Myocyte (in vitro differentiated cells): ENCODE measurements around the gene CST3. TPM values are rescaled to one million over a fixed set of nuclear protein-coding genes. Genes with fewer than 3 reads are reported as not detected.

ENCODE experiments used
- total RNA-seq: library from RNA; depleted of rRNA; stranded (reverse); fragments of >200 nt; gene quantifications from 2 replicates; pipeline ENCODE4 v1.2.3, GENCODE V29; 2014

CST3 gene
- total RNA-seq, 1 donor from 2014 or later, result 534 TPM

Other genes starting within 250 kb of the CST3 start
- gene NAPB, start 216.5 kb downstream of the CST3 start, total RNA-seq, result 12.8 and 14.2 TPM in 2 replicates
- not detected in 2 replicates for gene CSTL1, start 198.3 kb downstream of the CST3 start, total RNA-seq
- gene CST11, start 185.1 kb downstream of the CST3 start, total RNA-seq, result not detected in 2 replicates
- not detected in 2 replicates for gene CST8, start 146.8 kb downstream of the CST3 start, total RNA-seq
- gene CST9L, start 69.5 kb downstream of the CST3 start, total RNA-seq, result not detected in 2 replicates
- gene CST9, start 32.0 kb downstream of the CST3 start, total RNA-seq, result not detected in 2 replicates
- gene CST4, start 51.1 kb upstream of the CST3 start, total RNA-seq, result not detected in 2 replicates
- gene CST1, start 113.0 kb upstream of the CST3 start, total RNA-seq, result not detected in 2 replicates
- not detected in 2 replicates for gene CST2, start 188.8 kb upstream of the CST3 start, total RNA-seq
- gene CST5, start 241.8 kb upstream of the CST3 start, total RNA-seq, result not detected in 2 replicates